Mesangial cell (primary cell): ENCODE measurements around the gene BACE1. TPM values are rescaled to one million over a fixed set of nuclear protein-coding genes. Genes with fewer than 3 reads are reported as not detected.

Experiments
- total RNA-seq: library from RNA; depleted of rRNA; stranded (reverse); fragments of >200 nt; gene quantifications from 2 replicates; pipeline ENCODE4 v1.2.3, GENCODE V29; 2015

BACE1 gene
- total RNA-seq: 17.9 and 39.4 TPM in 2 replicates

GRCh38 chr11:117316197-117316961 lies at the start of gene BACE1:
TSS of gene BACE1 (minus strand) at chr11:117316256. CDS start at chr11:117315795, 461 bp downstream.

GRCh38 chr11:117327567-117328374 lies 11.7 kb upstream of the BACE1 start, which contains the start of gene CEP164:
TSS of gene CEP164 (plus strand) at chr11:117327854. CDS start at chr11:117338587, 10,733 bp downstream.

GRCh38 chr11:117290809-117291396 lies 25.2 kb downstream of the BACE1 start, which contains the start of gene BACE1-AS:
TSS of gene BACE1-AS (plus strand) at chr11:117291346.

Other genes with a start within 250 kb of the BACE1 start
- gene SIK3, start 217.8 kb downstream of the BACE1 start, total RNA-seq: 9.0 and 14.1 TPM in 2 replicates
- 69.7 and 74.3 TPM in 2 replicates for gene PAFAH1B2, start 172.0 kb downstream of the BACE1 start, total RNA-seq
- 8.8 and 24.2 TPM in 2 replicates for gene SIDT2, start 137.5 kb downstream of the BACE1 start, total RNA-seq
- gene TAGLN, start 116.9 kb downstream of the BACE1 start, total RNA-seq: 1,450 and 1,955 TPM in 2 replicates
- 41.1 and 43.0 TPM in 2 replicates for gene PCSK7, start 84.2 kb downstream of the BACE1 start, total RNA-seq
- 7.8 and 11.4 TPM in 2 replicates for gene RNF214, start 83.6 kb downstream of the BACE1 start, total RNA-seq
- gene BACE1-AS, start 24.9 kb downstream of the BACE1 start, total RNA-seq: 3.1 and 4.8 TPM in 2 replicates
- 12.8 and 13.5 TPM in 2 replicates for gene CEP164, start 11.6 kb upstream of the BACE1 start, total RNA-seq